Tibial artery (tissue), 4 donors: Measurements from ENCODE around the gene CCNDBP1.

Experiments
- DNase-seq, 2 donors: peaks; one replicate each; pipeline ENCODE4 v3.0.0-alpha.2; 2019
- H3K27ac ChIP-seq, 2 donors: fragments of 200-600 bp; sonication (generic) in 1 of 2; 1 replicate in 1 of 2; 2 replicates in 1 of 2; pipeline ENCODE4 v1.5.1; 2018 to 2019; ENCODE audit warnings: mild to moderate bottlenecking in 1 of 2
- H3K27me3 ChIP-seq, 2 donors: fragments of 200-600 bp; sonication (generic) in 1 of 2; one replicate each; pipeline versions ENCODE4 v1.5.1 to v1.6.0; 2016 to 2019
- H3K36me3 ChIP-seq, 3 donors: fragments of 200-600 bp; sonication (generic) in 2 of 3; one replicate each; pipeline ENCODE4 v1.5.1; 2016 to 2019; ENCODE audit warnings: mild to moderate bottlenecking in 2 of 3
- H3K4me1 ChIP-seq, 4 donors: fragments of 200-600 bp; sonication (generic) in 2 of 4; 1 replicate in 3 of 4; 2 replicates in 1 of 4; pipeline ENCODE4 v1.5.1; 2016 to 2019
- H3K4me3 ChIP-seq, 2 donors: fragments of 200-600 bp; sonication (generic) in 1 of 2; 1 replicate in 1 of 2; 2 replicates in 1 of 2; pipeline ENCODE4 v1.5.1; 2018 to 2019; ENCODE audit warnings: mild to moderate bottlenecking in 2 of 2
- H3K9me3 ChIP-seq, 3 donors: fragments of 200-600 bp; sonication (generic) in 1 of 3; one replicate each; pipeline ENCODE4 v1.5.1; 2016 to 2019
- intact Hi-C: fragments of 100-400 bp; cut with DNase I; formaldehyde crosslinking; loops from one replicate; pipeline ENCODE4 v1.15.0; 2023; ENCODE audit warnings: low total_unique reads
- TF ChIP-seq, protein P1 (sequence below), 2 experiments: fragments of 200-600 bp in 1 of 2; fragments of 450-650 bp in 1 of 2; IDR thresholded peaks; one replicate each; pipeline ENCODE4 v1.5.1; 2017 to 2019; ENCODE audit warnings: antibody characterized with exemption in 2 of 2, mild to moderate bottlenecking in 1 of 2, moderate library complexity in 1 of 2

CCNDBP1 gene, protein sequence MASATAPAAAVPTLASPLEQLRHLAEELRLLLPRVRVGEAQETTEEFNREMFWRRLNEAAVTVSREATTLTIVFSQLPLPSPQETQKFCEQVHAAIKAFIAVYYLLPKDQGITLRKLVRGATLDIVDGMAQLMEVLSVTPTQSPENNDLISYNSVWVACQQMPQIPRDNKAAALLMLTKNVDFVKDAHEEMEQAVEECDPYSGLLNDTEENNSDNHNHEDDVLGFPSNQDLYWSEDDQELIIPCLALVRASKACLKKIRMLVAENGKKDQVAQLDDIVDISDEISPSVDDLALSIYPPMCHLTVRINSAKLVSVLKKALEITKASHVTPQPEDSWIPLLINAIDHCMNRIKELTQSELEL

DNA sequence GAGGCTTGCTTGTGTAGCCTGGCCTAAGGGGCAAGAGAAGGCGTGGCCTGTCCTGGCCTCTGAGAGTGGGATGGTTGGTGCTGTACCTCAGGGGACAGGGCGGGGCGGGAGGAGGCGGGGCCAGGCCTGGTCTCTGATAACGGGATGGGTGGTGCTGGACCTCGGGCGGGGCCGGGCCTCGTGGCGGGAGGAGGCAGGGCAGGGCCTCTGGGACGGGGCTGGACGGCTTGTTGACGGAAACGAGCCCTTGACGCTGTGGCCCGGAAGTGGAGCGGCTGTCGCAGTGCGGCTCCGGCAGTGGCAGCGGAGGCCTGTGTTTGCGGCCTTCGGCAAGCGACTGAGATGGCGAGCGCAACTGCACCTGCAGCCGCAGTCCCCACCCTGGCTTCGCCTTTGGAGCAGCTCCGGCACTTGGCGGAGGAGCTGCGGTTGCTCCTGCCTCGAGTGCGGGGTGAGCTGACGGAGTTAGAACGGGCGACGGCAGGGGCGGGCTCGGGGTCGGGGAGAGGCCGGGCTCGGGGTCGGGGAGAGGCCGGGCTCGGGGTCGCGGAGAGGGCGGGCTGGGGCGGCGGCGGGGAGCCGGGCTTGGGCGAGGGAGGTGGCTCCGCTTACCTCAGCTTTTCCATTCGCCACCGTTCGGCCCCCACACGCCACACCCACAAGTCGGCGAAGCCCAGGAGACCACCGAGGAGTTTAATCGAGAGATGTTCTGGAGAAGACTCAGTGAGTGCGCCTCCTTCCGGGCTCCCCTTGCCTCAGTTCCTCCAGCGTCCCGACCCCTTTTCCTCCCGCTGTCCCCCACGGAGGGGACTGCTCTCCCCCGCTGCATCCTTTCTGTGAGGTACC, at the start of gene CCNDBP1:
Gene CCNDBP1, plus strand, starts transcription at position 247 of the 846 bp plus-strand sequence. Its CDS starts 96 bp downstream, at position 343.
- intact Hi-C loops, result no loop called here
- no peaks in the 10 kb centered on the region for H3K9me3 ChIP-seq
- H3K27me3 ChIP-seq, result no peaks in the 10 kb centered on the region
- TF ChIP-seq, protein P1, sequence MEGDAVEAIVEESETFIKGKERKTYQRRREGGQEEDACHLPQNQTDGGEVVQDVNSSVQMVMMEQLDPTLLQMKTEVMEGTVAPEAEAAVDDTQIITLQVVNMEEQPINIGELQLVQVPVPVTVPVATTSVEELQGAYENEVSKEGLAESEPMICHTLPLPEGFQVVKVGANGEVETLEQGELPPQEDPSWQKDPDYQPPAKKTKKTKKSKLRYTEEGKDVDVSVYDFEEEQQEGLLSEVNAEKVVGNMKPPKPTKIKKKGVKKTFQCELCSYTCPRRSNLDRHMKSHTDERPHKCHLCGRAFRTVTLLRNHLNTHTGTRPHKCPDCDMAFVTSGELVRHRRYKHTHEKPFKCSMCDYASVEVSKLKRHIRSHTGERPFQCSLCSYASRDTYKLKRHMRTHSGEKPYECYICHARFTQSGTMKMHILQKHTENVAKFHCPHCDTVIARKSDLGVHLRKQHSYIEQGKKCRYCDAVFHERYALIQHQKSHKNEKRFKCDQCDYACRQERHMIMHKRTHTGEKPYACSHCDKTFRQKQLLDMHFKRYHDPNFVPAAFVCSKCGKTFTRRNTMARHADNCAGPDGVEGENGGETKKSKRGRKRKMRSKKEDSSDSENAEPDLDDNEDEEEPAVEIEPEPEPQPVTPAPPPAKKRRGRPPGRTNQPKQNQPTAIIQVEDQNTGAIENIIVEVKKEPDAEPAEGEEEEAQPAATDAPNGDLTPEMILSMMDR (IDR thresholded peaks at IDR 0.05), result peak; percentile 24 to 36
- H3K27ac ChIP-seq, result peak within 1 kb of the TSS; percentile 94 to 97
- H3K4me3 ChIP-seq, result peak within 1 kb of the TSS; percentile 85 to 97
- H3K4me1 ChIP-seq, result peaks cover 0 to 35% (median 21%) of the 10 kb centered on the region in 4 donors
- peaks cover 13 to 38% (median 19%) of the 10 kb centered on the region in 3 donors for H3K36me3 ChIP-seq
- DNase-seq, result peak; percentile 95 to 96

DNA sequence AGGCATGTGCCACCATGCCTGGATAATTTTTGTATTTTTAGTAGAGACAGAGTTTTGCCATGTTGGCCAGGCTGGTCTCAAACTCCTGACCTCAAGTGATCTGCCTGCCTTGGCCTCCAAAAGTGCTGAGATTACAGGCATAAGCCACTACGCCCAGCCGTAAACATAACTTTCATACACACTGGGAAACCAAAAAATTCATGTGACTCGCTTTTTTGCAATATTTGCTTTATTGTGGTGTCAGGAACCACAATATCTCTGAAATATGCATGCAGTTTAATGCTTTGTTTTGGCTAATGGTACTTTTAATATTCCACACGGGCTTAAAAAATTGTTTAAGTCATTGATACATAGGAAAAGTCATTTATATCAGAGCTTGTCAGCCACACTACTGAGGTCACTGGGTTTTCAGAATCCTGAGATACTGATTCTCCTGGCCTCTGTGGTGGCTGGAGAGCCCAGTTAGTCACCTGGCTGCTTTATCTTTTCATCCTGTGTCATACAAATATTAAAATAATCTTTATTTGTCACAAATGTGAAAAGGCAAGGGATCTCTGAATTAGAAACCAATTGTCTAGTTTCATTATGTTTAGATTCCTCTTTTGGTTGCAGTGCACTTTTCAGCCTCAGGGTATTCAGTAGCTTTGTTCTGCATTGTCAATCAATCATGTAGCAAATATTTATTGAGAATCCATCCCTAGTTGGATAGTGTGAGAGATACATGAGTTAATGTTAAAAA, 41.8 kb upstream of the CCNDBP1 start:
- Histone ChIP-seq H3K4me3 (no peak overlapping the region), H3K9me3 (no peaks in the 10 kb centered on the region), H3K27ac (no peak overlapping the region), H3K27me3 (no peaks in the 10 kb centered on the region), H3K36me3 (peaks cover 35 to 64% (median 38%) of the 10 kb centered on the region in 3 donors), H3K4me1 (no peaks in the 10 kb centered on the region)
- TF ChIP-seq, protein P1 (IDR thresholded peaks at IDR 0.05), result no peak
- DNase-seq, result no peak
- intact Hi-C loops, result no loop called here

DNA sequence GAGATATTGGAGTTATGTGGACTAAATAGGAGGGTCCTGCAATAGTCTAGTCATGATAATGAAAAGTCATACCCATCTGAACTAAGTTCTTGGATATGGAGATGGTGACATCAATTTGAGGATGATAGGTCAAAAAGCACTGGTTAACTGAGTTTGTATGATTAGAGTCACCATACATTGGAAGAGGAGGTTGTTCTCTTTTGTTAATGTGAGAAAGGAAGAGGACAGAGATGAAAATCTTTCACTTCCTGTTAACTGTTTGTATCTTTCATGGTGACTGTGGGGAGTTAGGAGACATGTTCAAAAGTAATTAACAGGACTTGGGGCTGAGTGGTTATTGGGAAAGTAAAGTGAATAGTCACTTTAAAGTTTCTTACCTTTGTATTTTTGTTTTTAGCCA, 40.7 kb upstream of the CCNDBP1 start:
- Histone ChIP-seq H3K27ac (no peak overlapping the region), H3K4me1 (no peaks in the 10 kb centered on the region), H3K36me3 (peaks cover 36 to 64% (median 38%) of the 10 kb centered on the region in 3 donors), H3K4me3 (no peak overlapping the region), H3K27me3 (no peaks in the 10 kb centered on the region), H3K9me3 (no peaks in the 10 kb centered on the region)
- intact Hi-C loops, result no loop called here
- TF ChIP-seq, protein P1 (IDR thresholded peaks at IDR 0.05), result no peak
- no peak for DNase-seq

DNA sequence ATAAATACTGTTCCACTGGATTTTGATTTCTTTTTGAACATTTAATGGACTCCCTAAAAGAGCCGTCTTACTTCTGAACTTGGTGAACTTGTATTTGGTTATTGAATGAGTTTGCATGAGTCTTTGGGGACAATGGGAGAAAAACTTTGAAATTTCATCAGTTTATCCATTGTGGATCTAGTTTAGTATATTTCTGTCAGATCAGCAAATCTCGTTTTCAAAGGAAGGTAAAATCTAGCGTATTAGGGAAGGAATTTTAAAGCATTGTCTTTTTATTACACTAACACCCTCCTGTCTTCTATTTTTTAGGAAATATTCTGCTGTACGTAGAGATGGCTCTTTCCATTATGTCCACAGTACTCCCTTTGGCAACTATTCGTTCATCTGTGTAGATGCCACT, 39.0 kb upstream of the CCNDBP1 start:
- Histone ChIP-seq H3K9me3 (no peaks in the 10 kb centered on the region), H3K36me3 (peaks cover 25 to 60% (median 31%) of the 10 kb centered on the region in 3 donors), H3K4me3 (no peak overlapping the region), H3K4me1 (no peaks in the 10 kb centered on the region), H3K27ac (no peak overlapping the region), H3K27me3 (no peaks in the 10 kb centered on the region)
- TF ChIP-seq, protein P1 (IDR thresholded peaks at IDR 0.05), result no peak
- intact Hi-C loops, result no loop called here
- DNase-seq, result no peak

DNA sequence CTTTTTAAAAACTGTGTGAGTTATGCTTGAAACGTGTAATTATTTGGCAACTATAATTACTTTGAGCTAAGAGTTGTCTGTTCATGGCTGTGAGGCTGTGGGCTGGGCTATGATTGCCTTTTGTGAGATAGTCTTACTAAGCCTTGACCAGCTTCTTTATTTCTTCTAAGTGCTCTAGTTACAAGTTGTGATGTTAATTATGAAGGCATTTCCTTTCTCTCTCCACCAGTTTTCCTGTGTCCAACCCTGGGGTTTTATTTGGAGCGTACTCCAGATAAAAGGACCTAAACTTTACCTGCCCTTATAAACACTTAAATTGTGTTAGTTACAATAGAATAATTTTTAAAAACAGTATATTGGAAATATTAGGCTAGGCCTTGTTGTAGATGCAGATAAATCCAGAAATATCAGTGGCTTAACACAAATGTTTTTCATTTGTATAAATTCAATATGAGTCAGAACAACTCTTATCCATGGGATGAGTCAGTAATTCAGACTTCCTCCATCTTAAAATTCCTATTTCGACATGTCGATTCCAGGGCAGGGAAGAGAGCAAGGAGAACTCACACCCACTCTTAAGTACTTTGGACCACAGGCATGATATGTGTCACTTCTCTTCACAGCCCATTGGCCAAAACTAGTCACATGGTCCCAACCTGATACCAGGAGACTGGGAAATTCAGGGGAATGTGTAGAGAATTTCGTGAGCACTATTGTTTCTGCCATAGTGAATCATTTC, 34.8 kb upstream of the CCNDBP1 start:
- H3K27ac ChIP-seq, result no peak overlapping the region
- no peaks in the 10 kb centered on the region for H3K4me1 ChIP-seq
- DNase-seq, result no peak
- no peaks in the 10 kb centered on the region for H3K27me3 ChIP-seq
- H3K36me3 ChIP-seq, result peaks cover 54 to 76% (median 54%) of the 10 kb centered on the region in 3 donors
- H3K9me3 ChIP-seq, result no peaks in the 10 kb centered on the region
- intact Hi-C loops, result no loop called here
- TF ChIP-seq, protein P1 (IDR thresholded peaks at IDR 0.05), result no peak
- no peak overlapping the region for H3K4me3 ChIP-seq
